GM18519 (cell line): ENCODE data around the gene ACER2.
"Not testable (repeated sequence)": the region's sequence is repeated elsewhere in the genome, so short reads cannot be mapped to it uniquely, and the experiment has no call there.

Experiments
- ATAC-seq: cut with Tn5 transposase; IDR thresholded peaks from one replicate; pipeline ENCODE4 v1.9.1; 2021; ENCODE audit warnings: mild to moderate bottlenecking, moderate library complexity; ENCODE audit not compliant: unreplicated experiment, low FRiP score

The ACER2 gene

DNA sequence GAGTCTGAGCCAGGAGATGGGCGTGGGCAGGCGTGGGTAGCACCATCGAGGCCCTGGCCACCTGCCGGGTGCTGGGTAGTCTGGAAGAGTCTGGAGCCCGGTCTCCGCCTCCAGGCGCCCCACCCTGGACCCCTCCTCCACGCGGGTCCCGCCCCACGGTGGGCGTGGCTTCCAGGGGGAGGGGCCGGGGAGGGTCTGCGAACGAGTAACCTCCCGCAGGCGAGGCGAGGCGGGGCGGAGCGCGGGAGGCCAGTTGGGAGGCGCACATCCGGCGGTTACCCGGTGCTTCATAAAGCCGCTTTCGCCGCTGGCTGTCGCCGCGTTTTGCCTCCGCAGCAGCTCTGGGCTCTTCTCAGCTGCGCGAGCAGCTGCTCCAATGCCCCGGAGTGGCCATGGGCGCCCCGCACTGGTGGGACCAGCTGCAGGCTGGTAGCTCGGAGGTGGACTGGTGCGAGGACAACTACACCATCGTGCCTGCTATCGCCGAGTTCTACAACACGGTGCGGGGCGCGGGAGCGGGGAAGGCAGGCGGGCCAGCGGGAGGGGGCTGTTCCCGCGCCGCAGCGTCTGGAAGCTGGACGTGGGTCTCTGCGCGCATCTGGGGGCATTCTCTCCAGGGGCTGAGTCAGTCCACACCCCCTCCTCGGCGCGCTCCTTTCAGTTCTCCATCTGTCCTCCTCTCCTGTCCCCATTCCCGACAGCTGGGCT lies at the start of gene ACER2:
ACER2 (plus strand) TSS at position 317 of the 708 bp plus-strand sequence; CDS start at position 393, 76 bp downstream.
- ATAC-seq = peak; percentile 93

GRCh38 chr9:19369107-19369506 lies 39.7 kb upstream of the ACER2 start:
- no peak for ATAC-seq

DNA sequence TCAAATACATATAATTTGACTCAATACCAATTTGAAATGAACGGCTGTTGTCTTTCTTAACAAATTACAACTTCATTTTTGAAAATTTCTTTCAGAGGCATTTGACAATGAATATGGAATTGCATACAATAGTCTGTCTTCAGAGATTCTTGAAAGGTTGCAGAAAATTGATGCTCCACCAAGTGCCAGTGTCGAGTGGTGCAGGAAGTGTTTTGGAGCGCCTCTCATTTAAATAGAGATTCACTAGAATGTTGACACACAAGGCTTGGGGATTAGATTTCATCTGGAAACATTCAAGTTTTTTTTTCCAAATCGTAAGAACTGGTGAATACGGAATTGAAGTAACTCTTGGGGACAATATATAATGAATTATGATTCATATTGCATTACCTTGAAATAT lies 36.9 kb upstream of the ACER2 start:
- no peak for ATAC-seq

- no peak for ATAC-seq
Measured at GRCh38 chr9:19372567-19372966, 36.2 kb upstream of the ACER2 start.

DNA sequence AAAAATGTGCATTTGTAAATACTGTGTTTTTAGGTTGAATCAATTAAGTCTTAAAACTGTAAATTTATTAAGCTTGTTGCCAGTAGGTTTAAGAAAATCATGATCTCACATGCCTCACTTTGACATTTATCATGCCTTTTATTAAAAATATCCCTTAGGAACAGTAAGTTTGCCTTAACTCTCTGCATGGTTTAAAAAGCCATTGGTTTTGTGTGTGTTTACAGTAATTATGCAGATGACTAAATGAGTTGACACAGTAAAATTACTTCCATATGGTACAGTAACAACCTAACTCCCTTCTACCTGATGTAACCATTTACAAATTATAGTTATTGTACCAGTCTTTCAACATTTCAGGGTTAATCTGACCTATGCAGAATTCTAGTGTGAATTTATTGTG lies 35.3 kb upstream of the ACER2 start:
- no peak for ATAC-seq

- ATAC-seq = no peak
Measured at GRCh38 chr9:19375538-19375937, 33.3 kb upstream of the ACER2 start.

DNA sequence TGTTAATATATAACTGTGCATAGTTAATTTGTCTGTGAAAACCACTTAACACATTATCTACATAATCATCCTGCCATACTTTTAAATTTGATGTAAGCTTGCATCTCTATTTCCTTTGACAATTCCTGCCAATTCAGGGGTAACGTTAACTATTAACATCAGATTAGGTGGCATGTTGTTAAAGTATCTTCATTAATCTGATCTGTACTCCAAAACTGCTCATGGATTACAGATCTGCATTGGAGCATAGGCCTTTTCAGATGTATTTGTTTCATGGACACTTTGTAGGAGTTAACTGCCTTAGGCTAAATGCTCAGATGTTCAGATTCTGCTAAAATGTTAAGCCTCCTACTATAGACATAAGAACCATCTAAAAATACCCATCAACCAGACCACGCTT lies 31.9 kb upstream of the ACER2 start:
- no peak for ATAC-seq

DNA sequence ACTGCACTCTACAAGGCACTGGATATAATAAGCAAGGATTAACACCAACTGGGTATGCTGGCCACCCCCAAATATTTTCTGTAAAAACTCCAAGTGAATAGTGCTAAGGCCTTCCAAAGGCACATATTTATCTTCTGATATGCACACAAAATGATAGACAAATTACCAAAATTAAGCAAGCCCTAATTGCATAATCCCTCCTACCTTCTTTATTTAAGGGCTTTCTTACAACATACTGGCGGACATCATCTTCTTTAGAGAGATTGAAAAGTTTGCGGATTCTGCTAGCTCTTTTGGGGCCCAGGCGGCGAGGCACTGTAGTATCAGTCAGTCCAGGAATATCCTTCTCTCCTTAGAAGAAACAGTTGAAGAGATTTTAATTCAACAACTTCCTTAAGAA lies 30.6 kb upstream of the ACER2 start:
- no peak for ATAC-seq

- no peak for ATAC-seq
Measured at GRCh38 chr9:19378647-19379046, 30.2 kb upstream of the ACER2 start.

- ATAC-seq = no peak
Measured at GRCh38 chr9:19379283-19379682, 29.5 kb upstream of the ACER2 start.

DNA sequence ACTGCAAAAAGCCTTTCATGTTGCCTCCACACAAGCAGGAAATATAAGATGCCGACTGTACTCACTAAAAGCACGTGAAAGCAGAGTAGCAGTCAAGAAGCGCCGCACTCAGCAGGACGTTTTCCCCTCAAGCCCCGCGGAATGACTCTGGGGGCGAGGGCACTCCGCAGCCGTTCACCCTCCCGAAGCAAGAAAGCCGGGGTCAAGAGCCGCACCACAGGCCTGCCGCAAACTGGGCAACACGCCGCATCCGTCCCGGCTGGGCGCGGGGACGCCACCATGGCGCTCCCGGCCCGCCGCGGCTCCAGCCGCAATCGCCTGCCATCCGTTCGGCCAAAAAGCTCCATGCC lies 29.1 kb upstream of the ACER2 start:
- peak; percentile 4 for ATAC-seq

DNA sequence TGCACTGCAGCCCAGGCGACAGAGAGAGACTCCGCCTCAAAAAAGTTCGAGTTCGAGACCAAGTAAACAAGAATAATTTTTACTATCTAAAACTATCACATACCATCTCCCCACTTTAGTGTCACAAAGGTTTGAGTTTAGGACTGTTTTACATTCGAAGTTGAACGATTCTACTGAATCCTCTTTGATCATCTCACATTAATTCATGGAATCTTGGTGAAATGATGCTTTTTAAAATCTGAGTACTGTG lies 28.1 kb upstream of the ACER2 start:
- no peak for ATAC-seq

DNA sequence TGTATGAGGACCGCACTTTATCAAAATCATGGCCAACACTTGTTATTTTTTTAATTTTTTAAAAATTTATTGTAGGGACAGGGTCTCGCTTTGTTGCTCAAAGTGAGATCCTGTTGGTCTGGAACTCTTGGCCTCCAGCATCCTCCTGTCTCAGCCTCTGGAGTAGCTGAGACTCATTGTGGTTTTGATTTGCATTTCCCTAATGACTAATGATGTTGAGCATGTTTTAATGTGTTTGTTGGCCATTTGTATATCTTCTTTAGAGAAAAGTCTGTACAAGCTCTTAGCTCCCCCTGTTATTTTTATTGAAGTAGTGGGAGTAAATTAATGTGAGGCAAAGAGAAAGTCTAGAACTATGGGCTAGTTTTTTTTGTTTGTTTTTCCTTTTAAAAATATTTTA lies 27.2 kb upstream of the ACER2 start:
- no peak for ATAC-seq

- not testable (repeated sequence) for ATAC-seq
Measured at GRCh38 chr9:19385212-19385611, 23.6 kb upstream of the ACER2 start.

GRCh38 chr9:19385786-19386501 lies 22.9 kb upstream of the ACER2 start:
- ATAC-seq = no peak

GRCh38 chr9:19386502-19387044 lies 22.2 kb upstream of the ACER2 start:
- no peak for ATAC-seq

DNA sequence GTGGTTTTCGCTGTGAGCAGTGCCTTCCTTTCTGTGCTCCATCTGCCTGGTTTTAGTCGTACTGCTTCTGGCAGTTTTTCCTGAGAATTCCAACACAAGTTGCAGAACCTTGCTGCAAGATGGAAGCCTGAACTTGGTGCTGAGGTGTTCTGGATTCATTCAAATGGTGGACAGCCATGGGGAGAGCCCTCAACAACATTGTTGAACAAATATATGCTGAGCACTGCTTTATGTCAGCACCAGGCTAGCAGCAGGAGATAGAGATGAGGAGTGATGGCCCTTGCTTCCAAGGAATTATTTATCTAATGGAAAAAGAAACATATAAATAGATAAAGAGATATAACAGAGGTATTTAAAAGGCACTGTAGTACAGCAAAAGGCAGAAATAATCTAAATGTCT lies 21.5 kb upstream of the ACER2 start:
- ATAC-seq = no peak

DNA sequence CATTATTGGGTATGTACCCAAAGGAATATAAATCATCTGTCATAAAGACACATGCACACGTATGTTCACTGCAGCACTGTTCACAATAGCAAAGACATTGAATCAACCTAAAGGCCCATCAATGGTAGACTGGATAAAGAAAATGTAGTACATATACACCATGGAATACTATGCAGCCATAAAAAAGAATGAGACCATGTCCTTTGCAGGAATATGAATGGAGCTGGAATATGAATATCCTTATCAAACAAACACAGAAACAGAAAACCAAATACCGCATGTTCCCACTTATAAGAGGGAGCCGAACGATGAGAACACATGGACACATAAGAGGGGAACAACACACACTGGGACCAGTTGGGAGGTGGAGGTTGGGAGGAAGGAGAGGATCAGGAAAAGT lies 19.3 kb upstream of the ACER2 start:
- not testable (repeated sequence) for ATAC-seq

DNA sequence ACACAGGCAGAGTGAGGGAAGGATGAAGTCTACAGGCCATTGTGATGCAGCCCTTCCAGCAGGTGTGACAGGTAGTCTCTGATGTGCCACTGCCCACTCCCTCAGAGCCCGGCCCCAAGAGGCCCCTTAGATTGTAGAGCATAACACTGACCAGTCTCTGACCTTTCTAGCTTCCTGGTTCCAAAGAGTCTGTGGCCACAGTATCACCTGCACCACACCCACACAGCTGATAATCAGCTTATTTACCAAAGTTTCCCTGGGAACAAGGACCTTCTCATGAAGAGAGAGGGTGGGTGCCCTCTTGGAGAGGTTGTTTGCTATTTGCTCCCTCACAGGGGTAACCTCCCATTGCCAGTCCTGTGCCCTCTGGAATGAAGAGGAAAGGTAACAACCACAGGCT lies 11.0 kb upstream of the ACER2 start:
- ATAC-seq = no peak

DNA sequence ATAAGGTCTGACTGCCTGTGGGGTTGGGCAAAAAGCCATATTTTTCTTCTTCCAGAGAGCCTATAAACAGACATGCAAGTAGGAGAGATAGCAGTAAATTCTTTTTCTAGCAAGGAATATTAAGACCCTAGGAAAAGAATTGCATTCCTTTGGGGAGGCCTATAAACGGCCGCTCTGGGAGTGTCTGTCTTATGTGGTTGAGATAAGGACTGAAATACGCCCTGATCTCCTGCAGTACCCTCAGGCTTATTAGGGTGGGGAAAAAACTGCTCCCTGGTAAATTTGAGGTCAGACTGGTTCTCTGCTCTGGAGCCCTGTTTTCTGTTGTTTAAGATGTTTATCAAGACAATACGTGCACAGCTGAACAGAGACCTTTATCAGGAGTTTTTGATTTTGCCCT lies 5.6 kb upstream of the ACER2 start:
- not testable (repeated sequence) for ATAC-seq

DNA sequence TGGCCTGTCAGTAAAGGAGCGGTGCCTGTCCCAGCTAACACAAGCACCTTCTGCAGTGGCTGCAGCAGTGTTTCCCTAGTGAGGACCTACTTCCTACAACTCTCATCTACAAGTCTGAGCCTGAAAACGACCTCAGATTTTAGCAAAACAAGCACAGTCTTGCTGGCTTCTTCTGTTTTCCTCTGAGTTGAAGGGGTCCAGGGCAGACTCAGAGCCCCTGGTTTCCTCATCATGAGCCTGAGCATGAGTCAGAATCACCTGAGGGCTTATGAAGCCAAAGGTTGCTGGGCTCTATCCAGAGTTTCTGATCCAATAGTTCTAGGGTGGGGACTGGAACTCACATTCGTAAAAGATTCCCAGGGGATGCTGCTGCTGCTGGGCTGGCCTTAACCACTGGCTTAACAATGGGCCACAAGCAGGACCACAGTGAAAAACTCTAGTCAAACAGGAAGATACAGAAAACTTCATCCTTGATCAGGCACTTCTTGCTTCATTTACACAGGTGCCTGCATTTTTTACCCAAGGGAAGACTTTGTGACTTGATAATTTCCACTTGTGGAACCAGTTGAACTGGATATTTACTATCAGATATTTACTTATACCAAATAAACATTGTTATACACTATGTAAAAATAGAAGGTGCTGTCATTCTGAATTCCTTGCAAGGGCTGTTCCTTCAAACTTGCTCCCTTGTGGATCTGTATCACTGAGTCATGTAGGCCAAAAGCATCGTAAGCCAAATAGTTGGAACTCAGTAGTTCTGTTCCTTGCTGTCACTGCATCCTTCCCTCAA lies 4.3 kb upstream of the ACER2 start:
- no peak for ATAC-seq

GRCh38 chr9:19405771-19406170 lies 3.0 kb upstream of the ACER2 start:
- no peak for ATAC-seq
